Eye (tissue), 1 donor: ENCODE results near the gene KIAA0513.

Experiments
- DNase-seq: peaks from one replicate; pipeline ENCODE4 v3.0.0-alpha.2; 2015

The KIAA0513 gene

DNA sequence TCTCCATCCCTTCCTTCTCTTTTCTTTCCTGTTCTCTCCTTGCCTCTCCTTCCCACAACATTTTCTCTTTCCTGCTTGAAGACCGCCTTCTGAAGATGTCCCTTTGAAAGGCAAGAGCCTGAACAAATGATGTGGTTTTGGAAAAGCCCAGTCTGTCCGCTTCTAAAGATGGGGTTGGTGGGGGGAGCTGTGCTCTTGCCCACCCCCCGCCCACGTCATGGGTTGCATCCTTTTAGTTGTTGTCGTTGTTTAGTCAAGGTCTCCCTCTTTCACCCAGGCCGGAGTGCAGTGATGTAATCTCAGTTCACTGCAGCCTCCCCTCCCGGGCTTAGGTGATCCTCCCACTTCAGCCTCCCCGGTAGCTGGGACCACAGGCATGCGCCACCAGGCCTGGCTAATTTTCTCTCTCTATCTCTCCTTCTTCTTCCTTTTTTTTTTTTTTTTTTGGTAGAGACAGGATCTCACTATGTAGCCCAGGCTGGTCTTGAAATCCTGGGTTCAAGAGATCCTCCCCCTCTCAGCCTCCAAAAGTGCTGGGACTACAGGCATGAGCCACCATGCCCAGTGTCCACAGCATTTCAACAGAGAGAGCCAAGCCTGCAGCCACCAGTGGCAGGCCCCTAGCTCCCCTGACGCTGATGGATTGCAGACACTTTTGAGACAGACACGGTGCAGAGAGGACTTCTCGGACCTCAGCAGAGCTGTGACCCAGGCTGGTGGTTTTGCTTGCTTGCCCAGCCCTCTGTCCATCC, 110.7 kb downstream of the KIAA0513 start:
- no peak for DNase-seq

DNA sequence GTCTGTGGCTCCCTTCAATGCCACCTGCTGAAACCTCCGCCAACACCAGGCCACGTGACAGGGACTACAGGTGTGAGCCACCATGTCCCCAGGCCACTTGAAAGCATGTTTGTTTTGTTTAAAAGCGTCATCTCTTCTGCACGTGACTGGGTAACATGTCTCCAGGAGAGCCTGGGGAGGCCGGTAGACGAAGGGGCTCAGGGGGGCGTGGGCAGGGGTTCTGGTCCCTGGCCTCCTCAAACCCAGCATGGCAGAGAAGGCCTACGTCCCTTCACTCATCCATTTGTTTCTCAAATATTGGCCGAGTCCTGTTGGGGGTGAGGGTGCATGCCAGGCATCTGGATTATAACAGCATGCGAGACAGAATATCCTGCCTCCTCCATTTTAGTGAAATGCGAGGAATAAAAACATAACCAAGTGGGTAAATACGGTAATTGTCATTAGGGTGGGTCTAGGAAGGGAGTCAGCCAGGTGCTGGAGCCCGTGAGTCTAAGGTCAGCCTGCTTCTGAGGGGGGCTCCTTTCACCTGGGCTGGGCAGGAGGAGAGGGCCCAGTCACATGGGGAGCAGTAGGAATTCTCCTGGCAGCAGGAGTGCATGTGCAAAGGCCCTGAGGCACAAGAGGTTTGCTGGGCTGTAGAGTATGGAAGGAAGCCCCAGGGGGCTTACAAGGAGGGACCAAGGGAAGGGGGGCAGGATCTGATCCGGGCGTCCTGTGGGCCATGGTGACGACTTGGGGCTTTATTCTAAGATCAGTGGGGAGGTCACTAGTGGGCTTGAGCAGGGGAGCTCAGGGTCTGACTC, 111.4 kb downstream of the KIAA0513 start:
- no peak for DNase-seq

DNA sequence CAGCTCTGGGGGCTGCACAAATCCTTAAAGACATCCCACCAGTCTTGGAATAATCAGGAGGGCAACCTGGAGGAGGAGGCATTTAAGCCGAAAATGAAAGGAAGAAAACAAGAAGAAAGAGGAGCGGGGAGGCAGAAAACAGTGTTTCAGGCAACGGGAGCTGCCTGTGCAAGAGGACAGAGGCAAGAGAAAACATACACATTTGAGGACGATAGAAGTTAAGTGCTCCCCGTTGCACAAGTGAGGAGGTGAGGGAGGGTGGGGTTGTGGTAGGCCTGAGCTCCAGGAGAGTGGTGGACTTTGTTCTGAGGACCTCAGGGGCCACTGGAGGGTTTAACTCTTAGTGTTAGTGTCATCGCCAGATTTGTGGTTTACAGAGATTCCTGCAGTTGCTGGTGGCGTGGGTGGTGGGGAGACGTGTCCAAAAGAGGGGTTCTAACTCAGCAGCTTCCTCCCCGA, 112.3 kb downstream of the KIAA0513 start:
- no peak for DNase-seq

DNA sequence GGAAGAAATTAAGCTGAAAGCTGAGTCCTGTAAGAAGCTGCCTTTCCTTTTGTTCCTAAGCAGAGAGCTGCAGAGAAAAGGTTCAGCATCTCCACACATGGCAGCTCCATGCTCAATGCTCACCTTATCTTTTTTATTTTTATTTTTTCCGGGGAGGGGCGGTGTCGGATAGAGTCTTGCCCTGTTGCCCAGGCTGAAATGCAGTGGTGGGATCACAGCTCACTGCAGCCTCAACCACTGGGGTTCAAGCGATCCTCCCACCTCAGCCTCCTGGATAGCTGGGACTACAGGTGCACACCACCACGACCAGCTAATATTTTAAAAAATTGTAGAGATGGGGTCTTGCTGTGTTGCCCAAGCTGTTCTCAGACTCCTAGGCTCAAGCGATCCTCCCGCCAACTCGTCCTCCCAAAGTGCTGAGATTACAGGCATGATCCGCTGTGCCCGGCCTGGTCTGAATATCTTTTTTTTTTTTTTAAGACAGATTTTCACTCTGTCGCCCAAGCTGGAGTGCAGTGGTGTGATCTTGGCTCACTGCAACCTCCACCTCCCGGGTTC, 112.9 kb downstream of the KIAA0513 start:
- DNase-seq: no peak

DNA sequence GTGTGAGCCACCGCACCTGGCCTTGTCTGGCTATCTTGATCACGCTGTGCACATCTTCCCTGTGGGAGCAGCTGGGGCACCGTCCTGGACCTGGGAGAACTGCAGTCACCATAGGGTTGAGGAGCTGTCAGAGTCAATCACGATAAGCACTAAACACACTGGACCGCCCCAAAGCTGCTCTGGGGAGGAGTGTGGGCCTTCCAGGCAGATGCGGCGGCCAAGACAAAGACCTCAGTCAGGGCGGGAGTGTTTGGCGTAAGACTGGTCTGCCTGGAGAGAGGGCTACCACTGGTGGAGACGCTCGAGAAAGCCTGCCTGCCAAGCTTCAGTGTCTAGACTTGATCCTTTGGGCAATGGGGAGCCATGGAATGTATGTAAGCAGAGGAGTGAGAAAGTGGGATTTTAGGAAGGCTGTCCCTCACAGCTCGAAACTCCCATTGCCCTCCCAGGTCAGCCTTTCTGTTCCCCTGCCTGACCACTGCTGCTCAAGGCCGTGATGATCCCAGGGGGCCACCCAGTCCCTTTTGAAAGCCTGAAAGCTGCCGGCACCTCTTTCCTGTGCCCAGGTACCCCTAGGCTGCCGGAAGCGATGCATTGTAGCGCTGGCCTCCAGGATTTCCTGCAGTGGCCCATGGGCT, 114.0 kb downstream of the KIAA0513 start:
- peak; percentile 94 for DNase-seq

DNA sequence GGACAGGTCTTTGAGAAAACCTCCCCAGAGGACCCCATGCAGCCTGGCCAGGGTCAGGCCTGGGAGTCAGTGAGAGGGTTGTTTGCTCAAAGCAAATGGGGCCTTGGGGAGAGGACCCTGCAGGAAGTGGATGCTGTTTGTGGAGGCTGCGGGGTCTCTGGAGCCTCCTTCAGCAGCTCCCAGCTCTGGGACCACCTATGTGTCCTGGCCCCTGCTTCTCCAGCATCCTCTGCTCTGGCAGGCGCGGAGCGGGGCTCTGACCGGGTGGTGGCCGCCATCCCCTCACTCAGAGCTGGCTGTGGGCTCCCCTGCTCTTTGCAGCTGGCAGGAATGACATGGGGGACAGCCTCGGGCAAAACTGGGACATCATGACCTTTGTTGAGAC, 114.5 kb downstream of the KIAA0513 start:
- no peak for DNase-seq

DNA sequence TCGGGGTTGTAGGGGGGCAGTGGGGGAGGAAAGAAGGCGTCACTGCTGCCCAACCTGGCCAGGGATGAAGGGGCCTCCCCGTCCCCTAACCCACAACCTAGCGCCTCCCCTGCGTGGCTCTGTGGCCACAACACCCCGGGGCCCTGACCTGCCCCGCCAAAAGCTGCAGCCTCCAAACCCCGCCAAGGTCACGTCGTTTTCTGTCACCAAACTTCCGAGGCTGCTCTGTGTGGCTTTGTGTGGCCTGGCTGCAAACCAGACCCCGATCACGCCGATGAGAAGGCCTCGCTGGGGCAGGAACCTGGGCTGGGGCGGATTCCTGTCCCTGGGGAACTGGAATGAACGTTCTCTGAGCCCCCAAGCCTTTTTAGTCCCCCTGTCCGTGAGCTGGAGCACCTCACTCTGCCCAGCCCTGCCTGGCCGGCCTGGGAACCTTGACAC, 115.2 kb downstream of the KIAA0513 start:
- DNase-seq: no peak
